Cardiac atrium fibroblast (primary cell): ENCODE results near the gene TNFAIP6. TPM values are rescaled to one million over a fixed set of nuclear protein-coding genes. Genes with fewer than 3 reads are reported as not detected.

ENCODE experiments used
- total RNA-seq: library from RNA; depleted of rRNA; stranded (reverse); fragments of >200 nt; gene quantifications from 2 replicates; pipeline ENCODE4 v1.2.3, GENCODE V29; 2015

The TNFAIP6 gene
- total RNA-seq: 30.7 and 49.1 TPM in 2 replicates

GRCh38 chr2:151357359-151357758 lies at the start of gene TNFAIP6:
Gene TNFAIP6 (plus strand): TSS chr2:151357592. CDS start chr2:151357667, 75 bp downstream.

GRCh38 chr2:151409601-151410484 lies 52.5 kb downstream of the TNFAIP6 start, which contains the start of gene RIF1:
Gene RIF1 (plus strand): TSS chr2:151409902. CDS start chr2:151410424, 522 bp downstream.

Other genes starting within 250 kb of the TNFAIP6 start
- gene RBM43, start 95.7 kb upstream of the TNFAIP6 start, total RNA-seq: 2.5 and 2.6 TPM in 2 replicates
- gene NMI, start 67.9 kb upstream of the TNFAIP6 start, total RNA-seq: 7.5 and 15.0 TPM in 2 replicates
- 15.3 and 17.7 TPM in 2 replicates for gene RIF1, start 52.3 kb downstream of the TNFAIP6 start, total RNA-seq